Kidney (tissue), 14 donors: ENCODE data around the gene COQ9. TPM values are rescaled to one million over a fixed set of nuclear protein-coding genes. Genes with fewer than 3 reads are reported as not detected.

Experiments used
- DNase-seq, 5 donors: peaks; one replicate each; pipeline ENCODE4 v3.0.0-alpha.2; 2013 to 2020
- FAIRE-seq: peaks from 2 replicates; lab custom pipeline; 2012; peaks lifted over from hg19 to GRCh38; lab: Jason Lieb, UNC
- H3K27ac ChIP-seq, 2 donors: one replicate each; pipeline ENCODE4 v1.7.0; 2013; ENCODE audit warnings: low read depth in 2 of 2, low read length in 2 of 2, inconsistent platforms in 1 of 2
- H3K27me3 ChIP-seq: one replicate; pipeline ENCODE4 v1.7.1; 2013; ENCODE audit warnings: low read length, inconsistent platforms; ENCODE audit not compliant: control insufficient read depth, insufficient read depth
- H3K36me3 ChIP-seq, 3 donors: one replicate each; pipeline versions ENCODE4 v1.7.0 to v1.7.1; 2013; ENCODE audit warnings: low read length in 3 of 3, control low read depth in 1 of 3, inconsistent platforms in 1 of 3; ENCODE audit not compliant: insufficient read depth in 3 of 3, control insufficient read depth in 2 of 3
- H3K4me1 ChIP-seq, 3 donors: one replicate each; pipeline versions ENCODE4 v1.7.0 to v1.7.1; 2013; ENCODE audit warnings: low read length in 3 of 3, inconsistent platforms in 1 of 3, low read depth in 1 of 3; ENCODE audit not compliant: control insufficient read depth in 2 of 3, insufficient read depth in 2 of 3
- H3K4me3 ChIP-seq, 3 donors: one replicate each; pipeline versions ENCODE4 v1.7.0 to v1.8.1; 2013; ENCODE audit warnings: low read length in 3 of 3, control low read depth in 1 of 3, inconsistent platforms in 1 of 3
- H3K9ac ChIP-seq, 3 donors: one replicate each; pipeline versions ENCODE4 v1.7.0 to v1.7.1; 2013; ENCODE audit warnings: low read length in 3 of 3, control low read depth in 1 of 3, inconsistent platforms in 1 of 3
- H3K9me3 ChIP-seq, 3 donors: one replicate each; pipeline versions ENCODE4 v1.7.0 to v1.7.1; 2013; ENCODE audit warnings: low read length in 3 of 3, control low read depth in 1 of 3, inconsistent platforms in 1 of 3; ENCODE audit not compliant: control insufficient read depth in 2 of 3, insufficient read depth in 1 of 3
- intact Hi-C: fragments of 100-400 bp; cut with DNase I; formaldehyde crosslinking; loops from one replicate; pipeline ENCODE4 v1.11.1; 2022
- polyA plus RNA-seq: library from polyadenylated mRNA; stranded (reverse); fragments of 350-450 nt; fragmentation: Illumina TruSeq; extraction: RNeasy Lipid Tissue Mini Kit (QIAGEN cat#74804); gene quantifications from one replicate; pipeline ENCODE4 v1.2.3, GENCODE V29; 2014; ENCODE audit warnings: low read depth, low replicate concordance; ENCODE audit not compliant: insufficient read depth
- total RNA-seq: library from RNA; stranded (reverse); fragmentation: NEBNext Ultra II Directional; extraction: Animal tissue kit (Norgen Biotek cat#: 25700); gene quantifications from one replicate; pipeline ENCODE4 v1.2.1, GENCODE V29; 2021
- TF ChIP-seq, protein P1 (sequence below): IDR thresholded peaks from 3 replicates; pipeline ENCODE4 v1.5.1; 2012; ENCODE audit warnings: mild to moderate bottlenecking, moderate library complexity, borderline replicate concordance; ENCODE audit not compliant: insufficient read depth; ENCODE audit errors: extremely low read depth
- donor health status: control.
- donor health status: control.
- donor health status: control.
- donor health status: control.
- donor health status: control.
- donor health status: DM: yes; HTN: yes; CAD: no.
- donor health status: Normal renal cell carcinoma (clear cell type).

Gene COQ9
- total and polyA plus RNA-seq, 2 donors from 2014 or later: 78.0 to 200 TPM

- Histone ChIP-seq H3K4me3 (no peak overlapping the region), H3K36me3 (peaks cover 2 to 58% (median 49%) of the 10 kb centered on the region in 3 donors), H3K27ac (peak overlapping the region; percentile 38 to 51), H3K9me3 (no peaks in the 10 kb centered on the region), H3K9ac (no peak overlapping the region), H3K4me1 (peaks cover 0 to 47% (median 35%) of the 10 kb centered on the region in 3 donors), H3K27me3 (no peaks in the 10 kb centered on the region)
- FAIRE-seq: no peak
- DNase-seq: no peak
- TF ChIP-seq, protein P1, sequence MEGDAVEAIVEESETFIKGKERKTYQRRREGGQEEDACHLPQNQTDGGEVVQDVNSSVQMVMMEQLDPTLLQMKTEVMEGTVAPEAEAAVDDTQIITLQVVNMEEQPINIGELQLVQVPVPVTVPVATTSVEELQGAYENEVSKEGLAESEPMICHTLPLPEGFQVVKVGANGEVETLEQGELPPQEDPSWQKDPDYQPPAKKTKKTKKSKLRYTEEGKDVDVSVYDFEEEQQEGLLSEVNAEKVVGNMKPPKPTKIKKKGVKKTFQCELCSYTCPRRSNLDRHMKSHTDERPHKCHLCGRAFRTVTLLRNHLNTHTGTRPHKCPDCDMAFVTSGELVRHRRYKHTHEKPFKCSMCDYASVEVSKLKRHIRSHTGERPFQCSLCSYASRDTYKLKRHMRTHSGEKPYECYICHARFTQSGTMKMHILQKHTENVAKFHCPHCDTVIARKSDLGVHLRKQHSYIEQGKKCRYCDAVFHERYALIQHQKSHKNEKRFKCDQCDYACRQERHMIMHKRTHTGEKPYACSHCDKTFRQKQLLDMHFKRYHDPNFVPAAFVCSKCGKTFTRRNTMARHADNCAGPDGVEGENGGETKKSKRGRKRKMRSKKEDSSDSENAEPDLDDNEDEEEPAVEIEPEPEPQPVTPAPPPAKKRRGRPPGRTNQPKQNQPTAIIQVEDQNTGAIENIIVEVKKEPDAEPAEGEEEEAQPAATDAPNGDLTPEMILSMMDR: no peak
- intact Hi-C loops: no loop called here
Observed at GRCh38 chr16:57472665-57473060, 25.4 kb downstream of the COQ9 start.

GRCh38 chr16:57473176-57473840, 26.0 kb downstream of the COQ9 start:
- no peak overlapping the region for H3K27ac ChIP-seq
- intact Hi-C loops: no loop called here
- H3K4me1 ChIP-seq: peaks cover 0 to 52% (median 40%) of the 10 kb centered on the region in 3 donors
- H3K9me3 ChIP-seq: no peaks in the 10 kb centered on the region
- peaks cover 2 to 53% (median 44%) of the 10 kb centered on the region in 3 donors for H3K36me3 ChIP-seq
- no peak overlapping the region for H3K4me3 ChIP-seq
- H3K9ac ChIP-seq: no peak overlapping the region
- no peaks in the 10 kb centered on the region for H3K27me3 ChIP-seq
- DNase-seq (no peak), FAIRE-seq (no peak)
- TF ChIP-seq, protein P1: no peak

- H3K4me1 ChIP-seq: peaks cover 0 to 57% (median 43%) of the 10 kb centered on the region in 3 donors
- no peak for DNase-seq
- TF ChIP-seq, protein P1: no peak
Observed at GRCh38 chr16:57473906-57474305, 26.6 kb downstream of the COQ9 start.

More at GRCh38 chr16:57473906-57474305, 26.6 kb downstream of the COQ9 start:
- H3K27me3 ChIP-seq: no peaks in the 10 kb centered on the region
- no peaks in the 10 kb centered on the region for H3K9me3 ChIP-seq
- H3K9ac ChIP-seq: no peak overlapping the region
- H3K36me3 ChIP-seq: peaks cover 2 to 47% (median 42%) of the 10 kb centered on the region in 3 donors
- H3K4me3 ChIP-seq: no peak overlapping the region
- FAIRE-seq: no peak
- intact Hi-C loops: no loop called here
- H3K27ac ChIP-seq: no peak overlapping the region
